HG02571 (cell line): ENCODE results near the gene CRACDL.

Source experiments
- ATAC-seq: cut with Tn5 transposase; IDR thresholded peaks from one replicate; pipeline ENCODE4 v1.9.1; 2021; ENCODE audit warnings: mild to moderate bottlenecking, moderate library complexity; ENCODE audit not compliant: unreplicated experiment

CRACDL gene

GRCh38 chr2:98782570-98782969 is 153.5 kb downstream of the CRACDL start:
- ATAC-seq, result no peak

DNA sequence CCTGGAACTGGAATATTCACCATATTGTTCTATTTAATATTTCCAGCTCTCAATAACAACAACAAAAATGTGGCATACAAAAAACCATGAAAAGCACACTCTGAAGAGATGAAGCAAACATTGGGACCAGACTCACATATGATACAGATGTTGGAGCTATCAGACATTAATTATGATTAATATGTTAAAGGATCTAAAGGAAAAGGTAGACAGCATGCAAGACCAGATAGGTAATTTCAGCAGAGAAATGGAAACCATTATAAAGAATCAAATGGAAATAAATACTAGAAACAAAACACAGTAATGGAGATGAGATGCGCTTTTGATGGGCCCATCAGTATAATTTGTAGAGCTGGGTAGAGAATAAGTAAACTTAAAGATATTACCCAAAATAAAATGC is 154.2 kb downstream of the CRACDL start:
- ATAC-seq, result no peak

- no peak for ATAC-seq
Measured at GRCh38 chr2:98778741-98779483, 157.1 kb downstream of the CRACDL start.

DNA sequence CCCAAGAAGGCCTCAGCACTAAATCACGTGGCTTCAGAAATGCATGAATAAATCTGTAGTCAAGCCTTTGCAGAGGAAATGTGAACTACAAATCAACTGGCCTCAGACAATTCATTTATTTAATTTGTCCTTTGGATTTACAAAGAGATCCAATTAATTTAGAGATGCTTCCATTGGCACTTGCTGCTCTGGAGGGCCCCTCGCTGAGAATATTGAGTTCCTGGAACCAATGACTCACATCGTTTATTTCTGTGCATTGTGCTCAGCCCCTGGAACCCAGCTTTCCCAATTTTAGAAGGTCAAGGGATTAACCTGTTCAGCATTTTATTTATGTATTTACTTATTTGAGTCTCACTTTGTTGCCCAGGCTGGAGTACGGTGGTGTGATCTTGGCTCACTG is 157.9 kb downstream of the CRACDL start:
- ATAC-seq, result no peak

GRCh38 chr2:98777710-98778109 is 158.3 kb downstream of the CRACDL start:
- ATAC-seq, result no peak

- no peak for ATAC-seq
Measured at GRCh38 chr2:98777076-98777475, 158.9 kb downstream of the CRACDL start.

- ATAC-seq, result no peak
Measured at GRCh38 chr2:98776136-98776535, 159.9 kb downstream of the CRACDL start.

DNA sequence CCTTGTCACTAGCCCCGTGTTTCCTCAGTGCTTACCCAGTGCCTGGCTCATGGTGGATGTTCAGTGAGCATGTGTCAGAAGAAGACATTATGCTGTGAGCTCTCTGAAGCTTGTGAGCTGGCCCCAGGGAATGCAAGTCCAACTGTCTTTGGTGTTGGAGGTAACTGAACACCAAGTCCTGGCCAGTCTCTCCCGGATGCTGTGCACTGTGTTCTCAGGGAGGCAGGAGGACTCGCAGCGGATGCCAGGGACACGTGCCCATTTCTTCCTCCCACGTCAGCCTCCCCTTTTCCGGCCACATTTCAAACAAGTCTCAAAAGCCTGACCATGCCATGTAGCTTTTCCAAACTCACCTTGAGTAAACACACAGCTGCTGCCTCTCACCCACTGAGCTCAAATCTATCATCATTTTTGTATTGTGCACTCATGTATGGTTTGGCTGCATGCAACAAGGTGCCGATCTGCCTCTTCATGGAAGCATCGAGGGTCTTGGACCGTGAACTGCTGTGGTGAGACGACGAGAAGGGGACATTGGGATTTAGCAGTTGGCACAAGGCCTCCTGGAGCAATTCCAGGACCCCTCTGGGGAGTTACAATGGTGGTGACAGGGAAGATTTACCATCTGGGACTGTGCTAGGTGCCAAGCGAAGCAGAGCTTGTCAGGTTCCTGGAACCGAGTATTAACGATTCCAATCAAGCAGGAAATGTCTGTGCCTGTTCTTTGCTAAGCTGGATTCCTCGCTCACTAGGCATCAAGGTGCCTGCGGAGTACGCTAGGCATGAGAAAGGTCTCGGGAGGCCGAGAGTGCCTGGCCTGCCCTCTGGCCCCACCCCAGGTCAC is 160.7 kb downstream of the CRACDL start:
- no peak for ATAC-seq

GRCh38 chr2:98773907-98774306 is 162.1 kb downstream of the CRACDL start:
- ATAC-seq, result no peak

DNA sequence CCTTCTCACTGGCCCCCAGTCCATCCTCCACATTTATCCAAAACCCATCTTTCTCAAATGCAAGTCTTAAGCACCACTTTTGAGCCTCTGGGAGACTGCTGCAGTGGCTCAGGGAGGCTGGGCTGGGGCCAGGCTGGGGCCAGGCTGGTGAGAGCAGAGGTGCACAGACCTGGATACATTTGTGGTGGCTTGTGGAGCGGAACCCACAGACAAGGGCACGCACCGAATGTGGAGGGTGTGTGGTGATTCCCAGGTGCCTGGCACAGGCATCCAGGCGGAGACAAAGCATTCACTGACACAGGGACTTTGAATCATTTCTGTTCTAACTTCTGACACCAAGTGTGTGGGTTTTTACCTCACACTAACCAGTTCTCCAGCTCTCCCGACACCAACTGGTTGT is 162.9 kb downstream of the CRACDL start:
- no peak for ATAC-seq

GRCh38 chr2:98772536-98772935 is 163.5 kb downstream of the CRACDL start:
- no peak for ATAC-seq

GRCh38 chr2:98771721-98772524 is 164.1 kb downstream of the CRACDL start:
- ATAC-seq, result no peak

DNA sequence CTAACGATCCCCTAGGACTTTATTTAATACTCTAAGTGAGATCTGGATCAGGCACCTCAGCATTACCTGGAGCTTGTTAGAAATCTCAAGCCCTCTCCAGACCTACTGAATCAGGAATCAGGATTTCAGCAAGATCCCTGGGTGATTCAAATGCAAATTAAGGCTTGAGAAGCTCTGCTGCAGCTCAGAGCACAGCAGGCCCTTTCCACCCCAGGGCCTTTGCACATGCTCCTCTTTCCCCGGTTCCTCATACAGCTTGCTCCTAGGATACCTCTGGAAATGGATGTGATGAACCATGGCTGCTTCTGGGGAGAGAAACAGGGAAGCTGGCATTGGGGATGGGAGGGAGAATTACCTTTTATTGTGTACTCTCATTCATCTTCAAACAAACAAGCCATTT is 164.8 kb downstream of the CRACDL start:
- ATAC-seq, result no peak

- ATAC-seq, result no peak
Measured at GRCh38 chr2:98769784-98770183, 166.2 kb downstream of the CRACDL start.

- no peak for ATAC-seq
Measured at GRCh38 chr2:98769114-98769476, 166.9 kb downstream of the CRACDL start.

- no peak for ATAC-seq
Measured at GRCh38 chr2:98768384-98769113, 167.5 kb downstream of the CRACDL start.

- no peak for ATAC-seq
Measured at GRCh38 chr2:98764499-98764898, 171.5 kb downstream of the CRACDL start.

DNA sequence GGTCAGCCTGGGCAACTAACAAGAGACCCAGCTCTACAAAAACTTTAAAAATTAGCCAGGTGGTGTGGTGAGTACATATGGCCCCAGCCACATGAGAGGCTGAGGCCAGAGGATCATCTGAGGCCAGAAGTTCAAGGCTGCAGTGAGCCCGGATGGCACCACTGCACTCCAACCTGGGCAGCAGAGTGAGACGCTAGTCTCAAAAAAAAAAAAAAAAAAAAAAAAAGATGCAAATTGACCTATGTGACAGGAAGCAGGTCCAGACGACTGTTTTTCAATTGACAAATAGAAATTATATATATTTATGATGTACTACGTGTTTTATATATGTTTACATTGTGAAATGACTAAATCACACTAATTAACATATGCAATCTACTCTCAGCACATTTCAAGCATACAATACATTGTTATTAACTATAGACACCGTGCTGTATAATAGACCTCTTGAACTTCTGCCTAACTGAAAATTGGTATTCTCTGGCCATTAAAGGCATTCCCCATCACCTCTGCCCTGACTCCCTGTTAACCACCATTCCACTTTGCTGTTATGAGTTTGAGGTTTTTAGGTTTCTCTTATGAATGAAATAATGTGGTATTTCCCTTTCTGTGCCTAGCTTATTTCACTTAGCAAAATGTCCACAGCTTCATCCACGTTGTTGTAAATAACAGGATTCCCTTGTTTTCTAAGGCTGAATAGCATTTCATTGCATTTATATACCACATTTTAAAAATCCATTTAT is 172.6 kb downstream of the CRACDL start:
- no peak for ATAC-seq

DNA sequence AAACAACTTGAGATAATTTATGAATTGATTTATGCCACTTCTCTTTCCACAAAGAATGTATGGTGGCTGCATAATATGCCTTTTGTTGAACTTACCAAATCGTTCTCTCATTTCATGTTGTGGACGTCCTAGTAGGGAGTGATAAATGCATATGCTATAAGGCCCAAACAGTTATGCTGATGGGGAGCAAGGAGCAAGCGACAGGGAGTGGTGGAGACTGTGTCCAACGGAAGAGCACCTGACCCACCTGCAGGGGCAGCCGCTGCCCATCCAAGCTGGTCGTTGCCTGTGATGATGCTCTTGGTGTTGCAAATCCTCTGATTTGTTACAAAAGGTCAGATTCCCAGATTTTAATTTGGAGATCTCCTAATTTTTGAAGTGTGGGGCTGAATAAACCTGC is 174.1 kb downstream of the CRACDL start:
- no peak for ATAC-seq

DNA sequence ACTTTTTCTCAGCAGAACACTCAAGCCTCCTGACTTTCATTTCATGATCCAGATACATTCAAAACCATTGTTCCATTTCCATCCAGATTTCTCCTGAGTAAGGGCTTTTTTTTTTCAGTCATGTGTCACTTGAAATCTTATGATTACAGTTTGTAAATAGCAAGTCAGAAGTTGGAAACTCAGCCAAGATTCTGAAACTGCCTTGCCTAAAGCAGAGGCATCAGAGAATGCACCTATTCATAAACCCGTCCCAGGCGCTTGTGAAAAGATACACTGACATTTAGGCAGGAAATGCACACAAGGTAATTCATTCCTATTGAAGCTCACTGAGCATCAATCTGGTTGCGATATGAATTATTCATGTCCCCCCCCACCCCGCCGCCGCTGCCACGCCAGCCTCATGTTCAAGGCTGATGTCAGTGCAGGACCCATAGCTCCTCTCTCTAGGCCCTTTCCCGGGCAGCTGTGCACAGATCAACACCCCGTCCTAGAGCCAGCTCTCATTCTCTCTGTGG is 174.7 kb downstream of the CRACDL start:
- no peak for ATAC-seq
